Measurements from ENCODE around the gene CYB561A3. TPM values are rescaled to one million over a fixed set of nuclear protein-coding genes. Genes with fewer than 3 reads are reported as not detected.

CYB561A3 gene
- total RNA-seq, 2 experiments from 2014 or later, result 32.4 to 33.5 TPM

GRCh38 chr11:61338783-61339489, 22.7 kb downstream of the CYB561A3 start:
- no peak for TF ChIP-seq CTCF (IDR thresholded peaks at IDR 0.05)
- ChIA-PET POLR2A (interaction anchor here (1.0 to 1.7 kb wide), 4 partner anchors 15 to 47 kb away, joined by 3 to 6 read pairs (median 3); no protein-coding TSS in a partner anchor), CTCF (interaction anchor here (7.8 to 10.4 kb wide), 2 partner anchors 21 to 44 kb away, joined by 181 to 313 read pairs; partner anchors contain the start of genes CYB561A3 and TMEM138)
- H3K36me3 Mint-ChIP-seq (ENCODE audit: low read depth), result peaks cover 13% of the 10 kb centered on the region
- DNase-seq (no peak), ATAC-seq (no peak)
- no peak overlapping the region for H3K4me3 Mint-ChIP-seq
- H3K27ac Mint-ChIP-seq, result no peak overlapping the region
- intact Hi-C loops (cut with micrococcal nuclease), result no loop called here
- H3K9me3 Mint-ChIP-seq, result no peaks in the 10 kb centered on the region
- peaks cover 20% of the 10 kb centered on the region for H3K4me1 Mint-ChIP-seq (ENCODE audit: low read depth)
- H3K27me3 Mint-ChIP-seq, result no peaks in the 10 kb centered on the region

GRCh38 chr11:61337706-61338470, 23.8 kb downstream of the CYB561A3 start:
- Mint-ChIP-seq H3K9me3 (no peaks in the 10 kb centered on the region), H3K4me3 (no peak overlapping the region), H3K27ac (no peak overlapping the region), H3K27me3 (no peaks in the 10 kb centered on the region), H3K4me1 (ENCODE audit: low read depth) (peaks cover 25% of the 10 kb centered on the region), H3K36me3 (ENCODE audit: low read depth) (peaks cover 13% of the 10 kb centered on the region)
- DNase-seq, result no peak
- ChIA-PET POLR2A (interaction anchor here (1.0 to 1.6 kb wide), 2 partner anchors 28 to 48 kb away, joined by 3 read pairs; no protein-coding TSS in a partner anchor), CTCF (interaction anchor here (4.8 to 10.4 kb wide), 4 partner anchors 22 to 98 kb away, joined by 54 to 313 read pairs (median 141); partner anchors contain the start of genes CYB561A3, TMEM138 and TMEM216)
- no peak for ATAC-seq
- TF ChIP-seq CTCF (IDR thresholded peaks at IDR 0.05), result no peak
- intact Hi-C loops (cut with micrococcal nuclease), result no loop called here

GRCh38 chr11:61336171-61336935, 25.3 kb downstream of the CYB561A3 start:
- Mint-ChIP-seq H3K4me1 (ENCODE audit: low read depth) (peaks cover 37% of the 10 kb centered on the region), H3K9me3 (no peaks in the 10 kb centered on the region), H3K27ac (peak overlapping the region; percentile 90), H3K4me3 (no peak overlapping the region), H3K36me3 (ENCODE audit: low read depth) (peaks cover 25% of the 10 kb centered on the region), H3K27me3 (no peaks in the 10 kb centered on the region)
- ChIA-PET POLR2A (interaction anchor here (0.7 to 4.6 kb wide), 11 partner anchors 12 to 93 kb away, joined by 3 to 59 read pairs (median 4); partner anchors contain the start of genes CPSF7, CYB561A3, SDHAF2 and TMEM138), CTCF (interaction anchor here (0.7 to 10.4 kb wide), 50 partner anchors 9 to 498 kb away, joined by 3 to 313 read pairs (median 5); partner anchors contain the start of genes CPSF7, CYB561A3, SDHAF2 and TMEM109)
- ATAC-seq (peak; percentile 70), DNase-seq (peak; percentile 87)
- TF ChIP-seq CTCF (IDR thresholded peaks at IDR 0.05), result peak; percentile 96
- intact Hi-C loops (cut with micrococcal nuclease), result loop anchor here (1.0 kb wide), 1 partner anchor 49 kb away; no protein-coding TSS in a partner anchor

GRCh38 chr11:61335355-61335710, 26.3 kb downstream of the CYB561A3 start:
- peak overlapping the region; percentile 90 for H3K27ac Mint-ChIP-seq
- H3K4me3 Mint-ChIP-seq, result no peak overlapping the region
- no peaks in the 10 kb centered on the region for H3K27me3 Mint-ChIP-seq
- no peak for DNase-seq
- no peak for TF ChIP-seq CTCF (IDR thresholded peaks at IDR 0.05)
- ChIA-PET CTCF (interaction anchor here (0.8 to 10.4 kb wide), 29 partner anchors 8 to 499 kb away, joined by 3 to 313 read pairs (median 10); partner anchors contain the start of genes CPSF7, CYB561A3, SDHAF2 and TMEM138), POLR2A (interaction anchor here (1.0 to 4.6 kb wide), 10 partner anchors 8 to 60 kb away, joined by 3 to 59 read pairs (median 4); partner anchors contain the start of genes CYB561A3, TMEM138, TMEM216 and VWCE)
- peaks cover 46% of the 10 kb centered on the region for H3K4me1 Mint-ChIP-seq (ENCODE audit: low read depth)
- intact Hi-C loops (cut with micrococcal nuclease), result no loop called here
- peaks cover 28% of the 10 kb centered on the region for H3K36me3 Mint-ChIP-seq (ENCODE audit: low read depth)
- H3K9me3 Mint-ChIP-seq, result no peaks in the 10 kb centered on the region
- no peak for ATAC-seq
